Measurements from ENCODE around the gene PCYT2. TPM values are rescaled to one million over a fixed set of nuclear protein-coding genes. Genes with fewer than 3 reads are reported as not detected.

PCYT2 gene
- total RNA-seq, 6 experiments from 2014 or later, result 63.5 to 103 (median 89.3) TPM

DNA sequence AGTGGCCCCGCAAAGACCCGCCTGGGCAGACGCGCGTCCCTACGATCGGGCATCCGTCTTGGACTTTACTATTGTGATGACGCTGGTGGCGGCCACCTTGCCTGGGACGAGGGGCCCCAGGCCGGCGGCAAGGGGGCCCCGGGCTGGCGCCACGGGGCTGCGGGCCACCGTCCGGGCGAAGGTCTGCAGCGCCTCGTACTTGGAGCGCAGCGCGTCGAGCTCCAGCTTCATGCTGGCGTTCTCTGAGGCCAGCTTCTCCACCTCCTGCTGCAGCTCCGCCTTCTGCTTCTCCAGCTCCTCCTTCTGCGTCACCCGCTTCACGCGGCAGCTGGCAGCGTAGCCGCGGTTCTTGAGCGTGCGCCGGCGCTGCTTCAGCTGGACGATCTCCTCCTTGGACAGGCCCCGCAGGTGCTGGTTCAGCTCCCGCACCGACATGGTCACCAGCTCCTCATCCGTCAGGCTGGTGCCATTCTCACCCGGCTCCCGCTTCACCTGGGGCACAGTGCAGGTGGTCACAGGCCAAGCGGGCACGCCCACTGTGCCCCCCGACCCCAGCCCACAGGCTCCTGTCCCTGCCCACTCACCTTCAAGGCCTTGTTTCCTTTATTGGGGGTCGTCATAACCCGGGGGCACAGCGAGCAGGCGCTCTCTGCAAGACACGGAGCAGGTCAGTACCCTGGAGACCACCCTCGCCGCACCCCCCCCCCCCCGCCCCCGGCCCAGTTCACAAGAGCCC is 11.5 kb upstream of the PCYT2 start:
- ATAC-seq (no peak), DNase-seq (no peak)
- intact Hi-C loops (cut with DNase I), result no loop called here
- peaks cover 0 to 10% (median 4%) of the 10 kb centered on the region in 4 donors for H3K36me3 ChIP-seq
- H3K9me3 ChIP-seq, result no peaks in the 10 kb centered on the region
- H3K27ac ChIP-seq, result peak overlapping the region in 1 of 3 donors; percentile 80
- TF ChIP-seq POLR2A (IDR thresholded peaks at IDR 0.05), result no peak
- 55% methylated on average over 8 of the region's 58 CpGs for WGBS (ENCODE audit: insufficient coverage, low coverage, low lambda C conversion rate, missing lambda C conversion rate)
- no peaks in the 10 kb centered on the region for H3K27me3 ChIP-seq
- H3K4me3 ChIP-seq, result peak overlapping the region in 2 of 3 donors; percentile 48 to 57
- H3K4me1 ChIP-seq, result peaks cover 0 to 70% (median 34%) of the 10 kb centered on the region in 4 donors

- Histone ChIP-seq H3K4me3 (peak overlapping the region in 1 of 3 donors; percentile 57), H3K9me3 (no peaks in the 10 kb centered on the region), H3K27me3 (no peaks in the 10 kb centered on the region), H3K4me1 (peaks cover 0 to 73% (median 35%) of the 10 kb centered on the region in 4 donors), H3K27ac (peak overlapping the region in 1 of 3 donors; percentile 53), H3K36me3 (peaks cover 0 to 10% (median 4%) of the 10 kb centered on the region in 4 donors)
- TF ChIP-seq CTCF (IDR thresholded peaks at IDR 0.05) (no peak), POLR2A (IDR thresholded peaks at IDR 0.05) (no peak)
- DNase-seq (no peak), ATAC-seq (no peak)
- intact Hi-C loops (cut with DNase I), result no loop called here
- 88% methylated on average over 11 of the region's 23 CpGs for WGBS (ENCODE audit: insufficient coverage, low coverage, low lambda C conversion rate, missing lambda C conversion rate)
Measured at GRCh38 chr17:81921996-81922565, 10.9 kb upstream of the PCYT2 start.

DNA sequence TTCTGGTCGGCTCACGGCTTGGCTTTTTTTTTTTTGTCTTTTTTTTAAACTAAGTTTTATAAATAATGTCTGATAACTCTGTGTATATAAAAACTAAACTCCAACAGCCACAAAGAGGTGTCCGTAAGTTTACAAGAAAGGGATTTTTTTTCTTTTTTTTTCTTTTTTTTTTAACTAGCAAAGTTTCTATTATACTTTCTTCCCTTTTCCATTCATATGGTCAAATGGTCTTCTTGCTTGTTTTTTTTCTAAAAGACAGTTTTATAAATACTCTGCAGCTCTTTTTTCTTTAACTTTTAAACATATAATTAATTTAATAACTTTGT is 10.3 kb upstream of the PCYT2 start:
- no peak for ATAC-seq
- Histone ChIP-seq H3K4me3 (peak overlapping the region in 1 of 3 donors; percentile 57), H3K27me3 (no peaks in the 10 kb centered on the region), H3K27ac (peak overlapping the region in 1 of 3 donors; percentile 53), H3K4me1 (peaks cover 0 to 78% (median 37%) of the 10 kb centered on the region in 4 donors), H3K36me3 (peaks cover 0 to 10% (median 4%) of the 10 kb centered on the region in 4 donors), H3K9me3 (no peaks in the 10 kb centered on the region)
- 36% methylated on average over 3 of the region's 3 CpGs for WGBS (ENCODE audit: insufficient coverage, low coverage, low lambda C conversion rate, missing lambda C conversion rate)
- intact Hi-C loops (cut with DNase I), result no loop called here
- DNase-seq, result no peak
- TF ChIP-seq POLR2A (IDR thresholded peaks at IDR 0.05) (no peak), CTCF (IDR thresholded peaks at IDR 0.05) (no peak)

- intact Hi-C loops (cut with DNase I), result no loop called here
- Histone ChIP-seq H3K27ac (peak overlapping the region in 1 of 3 donors; percentile 53), H3K4me1 (peaks cover 0 to 75% (median 35%) of the 10 kb centered on the region in 4 donors), H3K27me3 (no peaks in the 10 kb centered on the region), H3K36me3 (peaks cover 0 to 10% (median 4%) of the 10 kb centered on the region in 4 donors), H3K9me3 (no peaks in the 10 kb centered on the region), H3K4me3 (peak overlapping the region in 1 of 3 donors; percentile 57)
- TF ChIP-seq CTCF (IDR thresholded peaks at IDR 0.05) (no peak), POLR2A (IDR thresholded peaks at IDR 0.05) (no peak)
- ATAC-seq, result peak in 1 of 4 donors; percentile 3
- no peak for DNase-seq
- whole genome bisulfite sequencing (ENCODE audit: insufficient coverage, low coverage, low lambda C conversion rate, missing lambda C conversion rate), result 31% methylated on average over 15 of the region's 33 CpGs
Measured at GRCh38 chr17:81920612-81921536, 9.7 kb upstream of the PCYT2 start.

All from right lobe of liver (tissue), 6 donors.